Measurements from ENCODE around the gene SIT1.
A peak's percentile ranks its signal among the peaks of the same experiment; 100 is the strongest.

The SIT1 gene

GRCh38 chr9:35666045-35666444 is 15.3 kb upstream of the SIT1 start:
- Histone ChIP-seq H3K9me2 (replicated peaks; ENCODE audit: low read depth, low read length) (no peaks in the 10 kb centered on the region), H3F3A (ENCODE audit: low read depth) (0 out of 2 replicates have a peak, but pooled peaks cover 10% of the 10 kb centered on the region), H4K20me1 (ENCODE audit: insufficient read depth, low read length, poor library complexity, severe bottlenecking) (peaks cover 3% of the 10 kb centered on the region), H3K36me3 (ENCODE audit: insufficient read depth, low read length) (no peaks in the 10 kb centered on the region; the same call in 1 of the 2 replicates), H3K79me2 (ENCODE audit: insufficient read depth, low read length) (peaks cover 44% of the 10 kb centered on the region), H3K4me2 (ENCODE audit: low read depth, low read length, poor library complexity, severe bottlenecking) (peak overlapping the region; percentile 87), H2AFZ (ENCODE audit: low read length) (no peak overlapping the region), H3K4me3 (ENCODE audit: low read length, poor library complexity, severe bottlenecking) (no peak overlapping the region), H3K9ac (ENCODE audit: low read depth, low read length, poor library complexity, severe bottlenecking) (peak overlapping the region; percentile 95), H3K4me1 (ENCODE audit: insufficient read depth, low read length, poor library complexity, severe bottlenecking) (peaks cover 42% of the 10 kb centered on the region), H3K9me3 (ENCODE audit: insufficient read depth, low read depth, low read length) (no peaks in the 10 kb centered on the region), H3K27me3 (ENCODE audit: insufficient read depth, low read length, poor library complexity, severe bottlenecking) (no peaks in the 10 kb centered on the region)
- no peak for TF ChIP-seq EZH2phosphoT487 (IDR thresholded peaks at IDR 0.05; ENCODE audit: borderline replicate concordance)
- TF ChIP-seq, protein P1, sequence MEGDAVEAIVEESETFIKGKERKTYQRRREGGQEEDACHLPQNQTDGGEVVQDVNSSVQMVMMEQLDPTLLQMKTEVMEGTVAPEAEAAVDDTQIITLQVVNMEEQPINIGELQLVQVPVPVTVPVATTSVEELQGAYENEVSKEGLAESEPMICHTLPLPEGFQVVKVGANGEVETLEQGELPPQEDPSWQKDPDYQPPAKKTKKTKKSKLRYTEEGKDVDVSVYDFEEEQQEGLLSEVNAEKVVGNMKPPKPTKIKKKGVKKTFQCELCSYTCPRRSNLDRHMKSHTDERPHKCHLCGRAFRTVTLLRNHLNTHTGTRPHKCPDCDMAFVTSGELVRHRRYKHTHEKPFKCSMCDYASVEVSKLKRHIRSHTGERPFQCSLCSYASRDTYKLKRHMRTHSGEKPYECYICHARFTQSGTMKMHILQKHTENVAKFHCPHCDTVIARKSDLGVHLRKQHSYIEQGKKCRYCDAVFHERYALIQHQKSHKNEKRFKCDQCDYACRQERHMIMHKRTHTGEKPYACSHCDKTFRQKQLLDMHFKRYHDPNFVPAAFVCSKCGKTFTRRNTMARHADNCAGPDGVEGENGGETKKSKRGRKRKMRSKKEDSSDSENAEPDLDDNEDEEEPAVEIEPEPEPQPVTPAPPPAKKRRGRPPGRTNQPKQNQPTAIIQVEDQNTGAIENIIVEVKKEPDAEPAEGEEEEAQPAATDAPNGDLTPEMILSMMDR (conservative IDR thresholded peaks at IDR 0.05; ENCODE audit: low read length): no peak

- peak overlapping the region; percentile 87 for H3K4me3 ChIP-seq (ENCODE audit: low read length, poor library complexity, severe bottlenecking)
- H3F3A ChIP-seq (ENCODE audit: low read depth): 0 out of 2 replicates have a peak, but pooled peaks cover 10% of the 10 kb centered on the region
- no peaks in the 10 kb centered on the region for H3K9me2 ChIP-seq (replicated peaks; ENCODE audit: low read depth, low read length)
- H3K9ac ChIP-seq (ENCODE audit: low read depth, low read length, poor library complexity, severe bottlenecking): peak overlapping the region; percentile 95
- no peaks in the 10 kb centered on the region for H3K9me3 ChIP-seq (ENCODE audit: insufficient read depth, low read depth, low read length)
- TF ChIP-seq, protein P1 (conservative IDR thresholded peaks at IDR 0.05; ENCODE audit: low read length): peak; percentile 11; the same call in 1 of the 2 replicates
- TF ChIP-seq EZH2phosphoT487 (IDR thresholded peaks at IDR 0.05; ENCODE audit: borderline replicate concordance): no peak
- peak overlapping the region; percentile 87 for H3K4me2 ChIP-seq (ENCODE audit: low read depth, low read length, poor library complexity, severe bottlenecking)
- H2AFZ ChIP-seq (ENCODE audit: low read length): peak overlapping the region; percentile 82
- no peaks in the 10 kb centered on the region for H3K27me3 ChIP-seq (ENCODE audit: insufficient read depth, low read length, poor library complexity, severe bottlenecking)
- H3K4me1 ChIP-seq (ENCODE audit: insufficient read depth, low read length, poor library complexity, severe bottlenecking): peaks cover 48% of the 10 kb centered on the region
- H4K20me1 ChIP-seq (ENCODE audit: insufficient read depth, low read length, poor library complexity, severe bottlenecking): peaks cover 3% of the 10 kb centered on the region
- peaks cover 50% of the 10 kb centered on the region for H3K79me2 ChIP-seq (ENCODE audit: insufficient read depth, low read length)
- H3K36me3 ChIP-seq (ENCODE audit: insufficient read depth, low read length): no peaks in the 10 kb centered on the region; the same call in 1 of the 2 replicates
Observed at GRCh38 chr9:35665471-35665818, 14.7 kb upstream of the SIT1 start.

DNA sequence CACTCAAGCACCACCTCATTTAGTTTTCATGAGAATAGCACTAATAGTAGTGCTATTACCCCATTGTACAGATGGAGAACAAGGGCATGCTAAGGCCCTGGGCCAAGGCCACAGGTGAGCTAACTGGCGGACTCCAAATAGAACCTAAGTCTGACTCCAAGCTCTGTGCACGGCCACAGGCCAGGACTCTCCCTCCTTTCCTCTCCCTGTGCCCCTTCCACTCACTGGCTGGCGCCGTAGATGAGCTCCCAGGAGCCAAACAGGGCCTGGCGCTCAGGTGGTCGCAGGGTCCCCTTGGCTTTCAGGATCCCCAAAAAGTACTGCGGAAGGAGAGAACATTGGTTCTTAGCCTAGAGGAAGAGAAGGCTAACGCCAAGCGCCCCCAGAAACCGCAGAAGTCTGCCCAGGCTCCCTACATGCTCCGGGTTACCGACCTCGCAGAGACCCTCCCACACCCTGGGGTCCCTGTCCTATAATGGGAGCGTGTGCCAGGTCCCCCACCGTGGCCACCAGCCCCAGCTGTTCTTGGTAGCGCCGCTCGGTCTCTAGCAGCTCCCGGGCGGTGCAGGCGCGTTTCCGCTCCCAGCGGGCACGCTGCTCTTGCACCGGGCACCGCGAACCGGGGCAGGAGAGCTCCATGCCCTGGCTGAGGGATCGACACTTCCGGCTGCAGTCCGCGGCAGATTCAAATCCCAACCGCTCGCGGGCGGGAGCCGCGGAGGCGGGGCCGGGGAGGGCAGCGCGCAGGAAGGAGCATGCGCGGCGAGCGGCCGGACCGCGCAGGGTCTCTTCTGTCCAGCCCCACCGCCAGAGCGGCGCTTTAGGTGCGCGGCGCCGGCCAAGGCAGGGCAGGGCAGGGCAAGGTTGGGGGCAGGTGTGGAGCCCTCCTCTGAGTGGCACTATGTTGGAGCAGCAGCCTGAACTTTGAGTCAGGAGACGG is 14.1 kb upstream of the SIT1 start, which contains the start of gene ARHGEF39:
ARHGEF39 (minus strand) TSS at position 665 of the 940 bp plus-strand sequence; CDS start at position 639, 26 bp downstream.
- H4K20me1 ChIP-seq (ENCODE audit: insufficient read depth, low read length, poor library complexity, severe bottlenecking): peaks cover 3% of the 10 kb centered on the region
- H3K27me3 ChIP-seq (ENCODE audit: insufficient read depth, low read length, poor library complexity, severe bottlenecking): no peaks in the 10 kb centered on the region
- H2AFZ ChIP-seq (ENCODE audit: low read length): peak within 1 kb of the TSS; percentile 82
- H3K9ac ChIP-seq (ENCODE audit: low read depth, low read length, poor library complexity, severe bottlenecking): peak within 1 kb of the TSS; percentile 95
- peak within 1 kb of the TSS; percentile 87 for H3K4me3 ChIP-seq (ENCODE audit: low read length, poor library complexity, severe bottlenecking)
- no peak for TF ChIP-seq EZH2phosphoT487 (IDR thresholded peaks at IDR 0.05; ENCODE audit: borderline replicate concordance)
- TF ChIP-seq, protein P1 (conservative IDR thresholded peaks at IDR 0.05; ENCODE audit: low read length): peak; percentile 49
- H3K79me2 ChIP-seq (ENCODE audit: insufficient read depth, low read length): peaks cover 56% of the 10 kb centered on the region
- 0 out of 2 replicates have a peak, but pooled peaks cover 10% of the 10 kb centered on the region for H3F3A ChIP-seq (ENCODE audit: low read depth)
- H3K9me3 ChIP-seq (ENCODE audit: insufficient read depth, low read depth, low read length): no peaks in the 10 kb centered on the region
- no peaks in the 10 kb centered on the region; the same call in 1 of the 2 replicates for H3K36me3 ChIP-seq (ENCODE audit: insufficient read depth, low read length)
- peak within 1 kb of the TSS; percentile 87 for H3K4me2 ChIP-seq (ENCODE audit: low read depth, low read length, poor library complexity, severe bottlenecking)
- peaks cover 54% of the 10 kb centered on the region for H3K4me1 ChIP-seq (ENCODE audit: insufficient read depth, low read length, poor library complexity, severe bottlenecking)
- no peaks in the 10 kb centered on the region for H3K9me2 ChIP-seq (replicated peaks; ENCODE audit: low read depth, low read length)
